Measurements from ENCODE around the gene TSPY9.
"Not testable (repeated sequence)": the region's sequence is repeated elsewhere in the genome, so short reads cannot be mapped to it uniquely, and the experiment has no call there.

TSPY9 gene

DNA sequence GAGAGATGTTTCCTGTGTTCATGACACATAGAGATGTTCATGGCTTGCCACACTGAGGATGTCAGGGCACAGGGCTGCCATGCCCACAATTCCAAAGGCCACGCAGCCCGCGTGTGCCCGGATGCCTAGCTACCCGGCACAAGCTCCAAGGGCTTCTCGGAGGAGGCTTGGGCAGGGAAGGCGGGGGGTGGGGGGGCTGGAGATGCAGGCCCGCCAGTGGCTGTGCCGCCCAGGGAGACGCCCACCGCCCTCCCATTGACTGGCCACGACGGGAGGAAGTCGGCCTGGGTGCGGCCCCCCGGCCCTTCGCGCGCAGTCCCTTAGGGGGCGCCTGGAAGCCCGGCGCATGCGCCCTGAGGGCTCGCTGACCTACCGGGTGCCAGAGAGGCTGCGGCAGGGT lies at the start of gene TSPY9:
Gene TSPY9, plus strand, starts transcription at position 301 of the 400 bp plus-strand sequence. Its CDS starts 46 bp downstream, at position 347.
- not testable (repeated sequence) for H3K4me3 ChIP-seq (ENCODE audit: low read length); H3F3A ChIP-seq (ENCODE audit: control insufficient read depth, insufficient read depth); H3K9me2 ChIP-seq (replicated peaks; ENCODE audit: control insufficient read depth, low read length)

GRCh38 chrY:9466655-9467054 lies 20.4 kb upstream of the TSPY9 start, which contains the start of gene TSPY1:
TSS of gene TSPY1 (plus strand) at chrY:9466955. CDS start at chrY:9467001, 46 bp downstream.
- not testable (repeated sequence) for H3K36me3 ChIP-seq (ENCODE audit: control insufficient read depth, low read length); H3K9me2 ChIP-seq (replicated peaks; ENCODE audit: control insufficient read depth, low read length); H3K27ac ChIP-seq (ENCODE audit: low read depth, low read length); H3K4me1 ChIP-seq (ENCODE audit: control insufficient read depth, low read length); H3F3A ChIP-seq (ENCODE audit: control insufficient read depth, insufficient read depth); H3K4me3 ChIP-seq (ENCODE audit: low read length); H3K79me2 ChIP-seq (ENCODE audit: control insufficient read depth, low read length); H4K20me1 ChIP-seq (ENCODE audit: control insufficient read depth, insufficient read depth, low read depth, low read length); H3K4me2 ChIP-seq (ENCODE audit: low read length); H3K27me3 ChIP-seq (ENCODE audit: control insufficient read depth, low read length); H3K9me3 ChIP-seq (ENCODE audit: control insufficient read depth, insufficient read depth, low read length)

More for the DNA sequence above, at the start of gene TSPY9:
- H3K4me2 ChIP-seq (ENCODE audit: low read length); H3K4me1 ChIP-seq (ENCODE audit: control insufficient read depth, low read length); H3K9me3 ChIP-seq (ENCODE audit: control insufficient read depth, insufficient read depth, low read length); H3K36me3 ChIP-seq (ENCODE audit: control insufficient read depth, low read length); H4K20me1 ChIP-seq (ENCODE audit: control insufficient read depth, insufficient read depth, low read depth, low read length); H3K27ac ChIP-seq (ENCODE audit: low read depth, low read length); H3K79me2 ChIP-seq (ENCODE audit: control insufficient read depth, low read length); H3K27me3 ChIP-seq (ENCODE audit: control insufficient read depth, low read length): not testable (repeated sequence)

DNA sequence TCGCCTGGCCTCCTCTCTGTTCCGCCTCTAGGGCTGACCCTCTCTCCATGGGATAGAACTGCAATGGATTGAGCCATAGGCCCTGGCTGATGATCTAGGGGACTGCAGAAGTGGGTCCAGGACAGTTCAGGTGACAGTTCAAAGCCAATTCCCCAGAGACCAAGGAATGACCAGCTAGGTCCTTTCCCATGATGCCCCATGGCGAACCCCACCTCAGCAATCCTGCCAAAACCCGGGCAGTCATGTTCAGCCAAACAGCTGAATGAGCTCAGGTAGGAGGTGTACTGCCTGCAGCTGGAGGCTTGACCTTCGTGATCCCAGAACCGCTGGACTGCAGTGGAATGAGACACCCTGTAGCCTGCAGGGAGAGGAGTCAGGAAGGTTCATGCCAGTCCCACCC lies 17.3 kb downstream of the TSPY9 start:
- not testable (repeated sequence) for H3K9me3 ChIP-seq (ENCODE audit: control insufficient read depth, insufficient read depth, low read length); H3K27ac ChIP-seq (ENCODE audit: low read depth, low read length); H3K79me2 ChIP-seq (ENCODE audit: control insufficient read depth, low read length); H3K4me1 ChIP-seq (ENCODE audit: control insufficient read depth, low read length); H3K4me2 ChIP-seq (ENCODE audit: low read length); H3K36me3 ChIP-seq (ENCODE audit: control insufficient read depth, low read length); H3K4me3 ChIP-seq (ENCODE audit: low read length); H4K20me1 ChIP-seq (ENCODE audit: control insufficient read depth, insufficient read depth, low read depth, low read length); H3K27me3 ChIP-seq (ENCODE audit: control insufficient read depth, low read length); H3F3A ChIP-seq (ENCODE audit: control insufficient read depth, insufficient read depth); H3K9me2 ChIP-seq (replicated peaks; ENCODE audit: control insufficient read depth, low read length)

GRCh38 chrY:9516287-9516686 lies 29.2 kb downstream of the TSPY9 start:
- not testable (repeated sequence) for H3K27me3 ChIP-seq (ENCODE audit: control insufficient read depth, low read length); H3K4me3 ChIP-seq (ENCODE audit: low read length); H3K36me3 ChIP-seq (ENCODE audit: control insufficient read depth, low read length); H3K4me1 ChIP-seq (ENCODE audit: control insufficient read depth, low read length); H3K79me2 ChIP-seq (ENCODE audit: control insufficient read depth, low read length); H3K27ac ChIP-seq (ENCODE audit: low read depth, low read length); H3K4me2 ChIP-seq (ENCODE audit: low read length); H3K9me2 ChIP-seq (replicated peaks; ENCODE audit: control insufficient read depth, low read length); H4K20me1 ChIP-seq (ENCODE audit: control insufficient read depth, insufficient read depth, low read depth, low read length); H3F3A ChIP-seq (ENCODE audit: control insufficient read depth, insufficient read depth); H3K9me3 ChIP-seq (ENCODE audit: control insufficient read depth, insufficient read depth, low read length)

GRCh38 chrY:9527580-9527979 lies 40.5 kb downstream of the TSPY9 start, which contains the start of gene TSPY10:
TSS of gene TSPY10 (plus strand) at chrY:9527880. CDS start at chrY:9527926, 46 bp downstream.
- not testable (repeated sequence) for H3K9me3 ChIP-seq (ENCODE audit: control insufficient read depth, insufficient read depth, low read length); H3K27me3 ChIP-seq (ENCODE audit: control insufficient read depth, low read length); H3K9me2 ChIP-seq (replicated peaks; ENCODE audit: control insufficient read depth, low read length); H3K4me3 ChIP-seq (ENCODE audit: low read length); H3F3A ChIP-seq (ENCODE audit: control insufficient read depth, insufficient read depth); H3K36me3 ChIP-seq (ENCODE audit: control insufficient read depth, low read length); H3K79me2 ChIP-seq (ENCODE audit: control insufficient read depth, low read length); H3K4me2 ChIP-seq (ENCODE audit: low read length); H3K27ac ChIP-seq (ENCODE audit: low read depth, low read length); H3K4me1 ChIP-seq (ENCODE audit: control insufficient read depth, low read length); H4K20me1 ChIP-seq (ENCODE audit: control insufficient read depth, insufficient read depth, low read depth, low read length)
